ENCODE measurements around the gene LHFPL6. TPM values are rescaled to one million over a fixed set of nuclear protein-coding genes. Genes with fewer than 3 reads are reported as not detected.
A peak's percentile ranks its signal among the peaks of the same experiment; 100 is the strongest.
"Not testable (repeated sequence)": the region's sequence is repeated elsewhere in the genome, so short reads cannot be mapped to it uniquely, and the experiment has no call there.

Gene LHFPL6
- polyA plus RNA-seq, 5 donors: 83.3 to 103 (median 92.4) TPM

GRCh38 chr13:39350461-39350881 lies 252.5 kb downstream of the LHFPL6 start:
- DNase-seq: no peak

DNA sequence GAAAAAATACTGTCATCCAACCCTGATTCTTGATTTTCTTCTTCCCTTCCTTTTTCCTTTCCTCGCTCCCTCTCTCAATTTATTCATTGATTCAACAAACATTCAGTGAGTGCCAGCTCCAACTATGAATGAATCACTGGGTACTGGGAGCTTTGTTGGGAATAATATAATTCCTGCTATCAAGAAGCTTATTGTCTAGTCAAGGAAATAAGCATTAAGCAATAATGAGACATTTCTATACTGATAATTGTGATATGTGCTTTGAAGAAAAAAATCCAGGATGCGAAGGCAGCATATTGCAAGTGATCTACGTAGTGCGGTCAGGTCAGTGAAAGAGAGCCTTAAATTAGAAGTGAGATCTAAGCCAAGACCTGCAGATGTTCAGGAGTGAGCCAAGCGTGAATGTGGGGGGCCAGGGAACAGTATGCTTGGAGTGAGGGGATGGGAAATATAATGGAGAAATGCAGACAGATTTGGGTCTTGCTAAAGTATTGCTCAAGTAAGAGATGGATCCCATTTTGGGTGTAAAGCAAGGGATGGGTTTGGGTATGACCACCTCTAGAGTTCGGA lies 253.5 kb downstream of the LHFPL6 start:
- no peak for DNase-seq

- DNase-seq: no peak
Measured at GRCh38 chr13:39347926-39348901, 254.8 kb downstream of the LHFPL6 start.

- no peak for DNase-seq
Measured at GRCh38 chr13:39345982-39346381, 257.0 kb downstream of the LHFPL6 start.

- DNase-seq: no peak
Measured at GRCh38 chr13:39341251-39341650, 261.7 kb downstream of the LHFPL6 start.

DNA sequence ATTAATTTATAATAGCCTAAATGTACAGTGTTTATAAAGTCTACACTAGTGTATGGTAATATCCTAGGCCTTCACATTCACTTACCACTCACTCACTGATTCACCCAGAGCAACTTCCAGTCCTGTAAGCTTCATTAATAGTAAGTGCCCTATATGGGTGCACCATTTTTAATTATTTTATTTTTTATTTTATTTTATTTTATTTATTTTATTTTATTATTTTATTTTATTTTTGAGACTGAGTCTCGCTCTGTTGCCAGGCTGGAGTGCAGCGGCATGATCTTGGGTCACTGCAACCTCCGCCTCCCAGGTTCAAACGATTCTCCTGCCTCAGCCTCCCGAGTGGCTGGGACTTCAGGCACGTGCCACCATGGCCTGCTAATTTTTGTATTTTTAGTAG lies 264.9 kb downstream of the LHFPL6 start:
- DNase-seq: not testable (repeated sequence)

- no peak for DNase-seq
Measured at GRCh38 chr13:39336937-39337336, 266.1 kb downstream of the LHFPL6 start.

GRCh38 chr13:39336207-39336606 lies 266.8 kb downstream of the LHFPL6 start:
- no peak for DNase-seq

GRCh38 chr13:39335721-39336120 lies 267.3 kb downstream of the LHFPL6 start:
- DNase-seq: no peak

GRCh38 chr13:39330504-39330903 lies 272.5 kb downstream of the LHFPL6 start:
- DNase-seq: no peak

- no peak for DNase-seq
Measured at GRCh38 chr13:39329182-39329639, 273.8 kb downstream of the LHFPL6 start.

DNA sequence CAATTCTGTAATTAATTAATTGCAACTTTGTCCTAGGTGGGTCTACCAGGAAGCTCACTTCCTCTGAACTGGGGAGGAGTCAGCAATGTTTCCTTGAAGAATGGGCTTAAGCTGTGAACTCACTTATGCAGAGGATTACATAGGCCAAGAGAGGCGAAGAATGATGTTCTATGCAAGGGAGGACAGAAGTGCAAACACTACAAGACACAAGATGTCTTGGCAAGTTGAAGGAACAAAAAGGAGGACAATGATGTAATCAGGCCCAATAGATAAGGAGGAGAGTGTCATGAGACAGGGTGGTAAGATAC lies 275.9 kb downstream of the LHFPL6 start:
- no peak for DNase-seq

GRCh38 chr13:39326469-39327171 lies 276.4 kb downstream of the LHFPL6 start:
- no peak for DNase-seq

DNA sequence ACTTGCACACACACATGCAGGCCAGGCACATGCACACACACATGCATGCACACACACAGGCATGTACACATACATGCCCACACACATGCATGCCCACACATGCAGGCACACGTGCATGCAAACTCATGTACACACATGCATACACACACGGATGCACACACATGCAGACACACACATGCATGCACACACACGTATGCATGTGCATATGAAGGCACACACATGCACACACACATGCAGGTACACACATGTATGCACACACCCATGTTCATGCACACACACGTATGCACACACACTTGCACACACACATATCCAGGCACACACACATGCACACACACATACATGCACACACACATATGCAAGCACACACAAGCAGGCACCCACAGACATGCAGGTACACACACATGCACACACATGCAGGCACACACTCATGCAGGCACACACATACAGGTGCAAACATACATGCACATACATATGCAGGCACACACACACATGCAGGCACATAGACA lies 278.1 kb downstream of the LHFPL6 start:
- no peak for DNase-seq

GRCh38 chr13:39322836-39323585 lies 280.0 kb downstream of the LHFPL6 start:
- DNase-seq: no peak

DNA sequence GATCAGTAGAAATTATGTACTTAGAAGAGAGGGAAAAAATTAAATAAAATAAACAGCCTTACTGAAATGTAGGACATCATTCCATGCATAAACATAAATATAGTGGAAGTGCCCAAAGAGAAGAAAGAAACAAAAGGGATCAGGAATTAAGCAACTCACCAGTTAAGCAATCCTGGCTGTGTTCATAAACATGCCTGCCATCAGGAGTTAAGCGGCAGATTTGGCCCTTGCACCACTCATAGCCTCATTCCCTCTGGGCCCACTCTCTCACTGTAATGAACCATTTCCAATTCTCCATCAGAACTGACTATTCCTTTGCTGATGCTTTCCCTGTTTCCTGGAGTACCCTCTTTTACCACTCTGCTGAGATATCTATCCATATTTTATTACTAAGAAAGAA lies 281.4 kb downstream of the LHFPL6 start:
- DNase-seq: peak; percentile 38 to 62

DNA sequence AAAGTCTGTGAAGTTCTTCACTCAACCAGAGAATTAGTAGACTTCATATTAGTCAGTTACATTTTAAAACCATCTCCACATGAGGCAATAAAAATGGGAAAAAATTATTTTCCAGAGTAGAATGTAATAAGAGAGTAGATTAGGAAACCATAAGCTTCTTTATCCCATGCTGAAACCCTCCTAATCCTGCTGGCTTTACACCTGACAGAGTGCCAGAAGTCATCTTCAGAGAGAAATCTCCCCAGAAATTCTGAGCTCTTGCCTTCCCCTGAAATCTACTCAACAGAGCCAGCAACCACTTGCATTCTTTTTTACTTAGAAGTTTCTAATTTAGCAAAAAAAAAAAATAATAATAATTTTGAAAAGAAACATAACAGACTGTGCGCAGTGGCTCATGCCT lies 284.8 kb downstream of the LHFPL6 start:
- no peak for DNase-seq

- DNase-seq: peak; percentile 33 to 53
Measured at GRCh38 chr13:39317291-39317690, 285.7 kb downstream of the LHFPL6 start.

GRCh38 chr13:39315796-39316195 lies 287.2 kb downstream of the LHFPL6 start:
- no peak for DNase-seq

DNA sequence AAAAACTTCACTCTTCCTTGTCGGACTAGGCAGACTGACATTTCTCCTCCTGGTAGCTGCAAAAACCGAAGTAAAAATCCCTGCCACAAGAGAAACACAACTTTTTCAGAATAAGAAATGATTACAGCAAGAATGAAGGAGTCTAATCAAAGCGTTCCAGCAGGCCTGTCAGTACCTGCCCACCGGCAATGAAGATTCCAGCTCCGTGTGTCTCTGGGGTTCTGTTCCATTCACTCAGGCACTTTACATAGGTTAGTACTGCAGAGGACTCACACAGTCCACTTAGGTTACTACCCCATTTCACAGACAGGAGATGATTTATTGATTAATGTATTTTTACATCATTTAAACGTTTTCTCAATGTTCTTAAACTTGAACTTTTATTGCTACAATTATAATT lies 289.3 kb downstream of the LHFPL6 start:
- DNase-seq: no peak

DNA sequence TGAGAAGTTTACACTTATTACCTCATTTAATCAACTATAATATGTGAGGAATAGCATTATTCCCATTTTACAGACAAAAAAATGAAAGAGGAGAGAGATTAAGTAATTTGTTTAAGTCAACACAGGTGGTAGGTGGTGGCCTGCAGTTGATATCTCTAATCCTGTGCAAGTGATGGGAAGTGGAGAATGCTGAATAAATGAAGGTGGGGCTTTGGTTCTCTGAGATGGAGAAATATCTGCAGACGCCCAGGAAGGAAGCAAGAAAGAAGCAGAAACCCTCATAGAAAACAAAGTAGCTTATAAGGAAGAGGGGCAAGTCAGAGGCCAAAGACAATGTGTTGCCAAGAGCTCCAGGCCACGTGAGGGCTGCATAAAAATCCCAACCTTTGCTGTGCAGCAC lies 290.4 kb downstream of the LHFPL6 start:
- no peak for DNase-seq

DNA sequence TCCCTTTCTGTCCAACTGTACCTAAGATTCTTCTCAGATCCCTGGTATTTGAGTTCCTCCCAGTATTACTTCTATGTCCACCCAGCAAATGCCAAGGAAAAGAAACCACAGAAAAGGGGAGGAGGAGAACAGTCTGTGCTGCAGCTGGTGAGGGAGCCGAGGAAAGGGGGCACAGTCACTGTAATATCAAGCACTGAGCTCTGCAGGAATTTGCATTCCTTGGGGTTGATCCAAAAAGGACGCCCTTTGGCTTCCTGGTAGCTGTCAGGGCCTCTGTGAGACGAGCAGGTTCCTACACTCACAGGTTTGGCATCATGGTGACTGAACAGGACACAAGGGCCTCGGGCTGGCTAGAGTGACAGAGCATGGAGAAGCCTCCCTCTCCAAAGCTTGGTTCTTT lies 291.4 kb downstream of the LHFPL6 start:
- DNase-seq: no peak

Data from right lung (tissue), 5 donors.